Right ventricle myocardium superior (tissue), 1 donor: ENCODE measurements around the gene CACNA2D1. TPM values are rescaled to one million over a fixed set of nuclear protein-coding genes. Genes with fewer than 3 reads are reported as not detected.
A peak's percentile ranks its signal among the peaks of the same experiment; 100 is the strongest.

Experiments
- ATAC-seq: fragments of 200-7000 bp; cut with Tn5 transposase; one replicate; pipeline ENCODE4 v1.9.1; 2020; ENCODE audit warnings: mild to moderate bottlenecking; ENCODE audit not compliant: poor library complexity
- DNase-seq: peaks from one replicate; pipeline ENCODE4 v3.0.0-alpha.2; 2020
- intact Hi-C: fragments of 100-400 bp; cut with DNase I; formaldehyde crosslinking; loops from one replicate; pipeline ENCODE4 v1.11.2; 2022
- total RNA-seq: library from RNA; stranded (reverse); fragmentation: NEBNext Ultra II Directional; extraction: Animal tissue kit (Norgen Biotek cat#: 25700); gene quantifications from one replicate; pipeline ENCODE4 v1.2.1, GENCODE V29; 2021
- donor health status: DM: no; HTN: yes; CAD: no; lungs with severe emphysema.

The CACNA2D1 gene
- total RNA-seq, 1 donor from 2014 or later = 38.5 TPM

GRCh38 chr7:82364048-82364447 is 79.5 kb downstream of the CACNA2D1 start:
- ATAC-seq (peak; percentile 61), DNase-seq (no peak)
- intact Hi-C loops = no loop called here

- ATAC-seq = no peak
- no peak for DNase-seq
- intact Hi-C loops = no loop called here
These were observed 81.4 kb downstream of the CACNA2D1 start for GRCh38 chr7:82362129-82362706.

GRCh38 chr7:82360591-82361368 is 82.8 kb downstream of the CACNA2D1 start:
- intact Hi-C loops = no loop called here
- no peak for ATAC-seq
- no peak for DNase-seq

GRCh38 chr7:82359426-82359825 is 84.2 kb downstream of the CACNA2D1 start:
- ATAC-seq (no peak), DNase-seq (no peak)
- intact Hi-C loops = no loop called here

GRCh38 chr7:82358923-82359322 is 84.7 kb downstream of the CACNA2D1 start:
- ATAC-seq (no peak), DNase-seq (no peak)
- intact Hi-C loops = no loop called here

- intact Hi-C loops = no loop called here
- DNase-seq (no peak), ATAC-seq (peak; percentile 51)
These were observed 85.5 kb downstream of the CACNA2D1 start for GRCh38 chr7:82358009-82358578.

GRCh38 chr7:82348251-82348650 is 95.3 kb downstream of the CACNA2D1 start:
- intact Hi-C loops = no loop called here
- no peak for DNase-seq
- peak; percentile 62 for ATAC-seq

- intact Hi-C loops = no loop called here
- DNase-seq = no peak
- ATAC-seq = no peak
These were observed 95.8 kb downstream of the CACNA2D1 start for GRCh38 chr7:82347808-82348207.

- intact Hi-C loops = no loop called here
- ATAC-seq = no peak
- DNase-seq = no peak
These were observed 97.7 kb downstream of the CACNA2D1 start for GRCh38 chr7:82345886-82346285.

- intact Hi-C loops = no loop called here
- no peak for ATAC-seq
- no peak for DNase-seq
These were observed 99.9 kb downstream of the CACNA2D1 start for GRCh38 chr7:82343716-82344115.

GRCh38 chr7:82339958-82340357 is 103.6 kb downstream of the CACNA2D1 start:
- intact Hi-C loops = no loop called here
- ATAC-seq = no peak

GRCh38 chr7:82335927-82336326 is 107.7 kb downstream of the CACNA2D1 start:
- DNase-seq (no peak), ATAC-seq (no peak)
- intact Hi-C loops = no loop called here

More at GRCh38 chr7:82339958-82340357, 103.6 kb downstream of the CACNA2D1 start:
- DNase-seq = no peak

GRCh38 chr7:82335001-82335400 is 108.6 kb downstream of the CACNA2D1 start:
- DNase-seq (no peak), ATAC-seq (no peak)
- intact Hi-C loops = no loop called here

- ATAC-seq (no peak), DNase-seq (no peak)
- intact Hi-C loops = no loop called here
These were observed 112.3 kb downstream of the CACNA2D1 start for GRCh38 chr7:82331234-82331633.

- DNase-seq = no peak
- no peak for ATAC-seq
- intact Hi-C loops = no loop called here
These were observed 112.8 kb downstream of the CACNA2D1 start for GRCh38 chr7:82330706-82331215.

GRCh38 chr7:82327898-82328297 is 115.7 kb downstream of the CACNA2D1 start:
- intact Hi-C loops = no loop called here

GRCh38 chr7:82325416-82325815 is 118.2 kb downstream of the CACNA2D1 start:
- ATAC-seq (no peak), DNase-seq (no peak)
- intact Hi-C loops = no loop called here

More at GRCh38 chr7:82327898-82328297, 115.7 kb downstream of the CACNA2D1 start:
- no peak for DNase-seq
- ATAC-seq = no peak

- no peak for ATAC-seq
- intact Hi-C loops = no loop called here
- DNase-seq = no peak
These were observed 119.8 kb downstream of the CACNA2D1 start for GRCh38 chr7:82323806-82324205.

- intact Hi-C loops = loop anchor here (5.0 kb wide), 1 partner anchor 123 kb away; the partner anchor contains the start of gene CACNA2D1
- peak; percentile 93 for DNase-seq
- peak; percentile 95 for ATAC-seq
These were observed 123.9 kb downstream of the CACNA2D1 start for GRCh38 chr7:82319674-82320118.

GRCh38 chr7:82318786-82319185 is 124.8 kb downstream of the CACNA2D1 start:
- DNase-seq (no peak), ATAC-seq (peak; percentile 54)
- intact Hi-C loops = loop anchor here (5.0 kb wide), 1 partner anchor 124 kb away; the partner anchor contains the start of gene CACNA2D1
